ENCODE data around the gene UPF3A.
"Not testable (repeated sequence)": the region's sequence is repeated elsewhere in the genome, so short reads cannot be mapped to it uniquely, and the experiment has no call there.

Gene UPF3A

DNA sequence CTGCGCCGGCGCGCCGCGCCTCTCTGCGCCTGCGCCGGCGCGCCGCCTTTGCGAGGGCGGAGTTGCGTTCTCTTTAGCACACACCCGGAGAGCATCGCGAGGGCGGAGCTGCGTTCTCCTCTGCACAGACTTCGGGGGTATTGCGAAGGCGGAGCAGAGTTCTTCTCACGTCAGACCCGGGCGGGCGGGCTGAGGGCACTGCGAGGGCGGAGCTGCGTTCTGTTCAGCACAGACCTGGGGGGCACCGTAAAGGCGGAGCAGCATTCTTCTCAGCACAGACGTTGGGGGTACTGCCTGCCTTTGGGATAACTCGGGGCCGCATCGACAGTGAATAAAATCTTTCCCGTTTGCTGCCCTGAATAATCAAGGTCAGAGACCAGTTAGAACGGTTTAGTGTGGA lies 72.0 kb downstream of the UPF3A start:
- not testable (repeated sequence) for H3K36me3 ChIP-seq (ENCODE audit: control insufficient read depth, insufficient read depth, low read length); H3K9me3 ChIP-seq (ENCODE audit: control insufficient read depth, low read length); H3K4me1 ChIP-seq (ENCODE audit: control insufficient read depth, insufficient read depth, low read length); H3K27ac ChIP-seq (ENCODE audit: insufficient read depth, low read depth, low read length, poor library complexity, severe bottlenecking); H3K4me3 ChIP-seq (ENCODE audit: insufficient read depth, low read depth, low read length); H3K27me3 ChIP-seq (ENCODE audit: control insufficient read depth, insufficient read depth, low read length, poor library complexity, severe bottlenecking)
- 94 to 95% methylated on average over 31 to 35 of the region's 38 CpGs for WGBS, 2 experiments

All from ectodermal cell (in vitro differentiated cells).